ENCODE results near the gene GPHN. TPM values are rescaled to one million over a fixed set of nuclear protein-coding genes. Genes with fewer than 3 reads are reported as not detected.

The GPHN gene
- total RNA-seq, 1 experiment from 2014 or later: 11.3 TPM

DNA sequence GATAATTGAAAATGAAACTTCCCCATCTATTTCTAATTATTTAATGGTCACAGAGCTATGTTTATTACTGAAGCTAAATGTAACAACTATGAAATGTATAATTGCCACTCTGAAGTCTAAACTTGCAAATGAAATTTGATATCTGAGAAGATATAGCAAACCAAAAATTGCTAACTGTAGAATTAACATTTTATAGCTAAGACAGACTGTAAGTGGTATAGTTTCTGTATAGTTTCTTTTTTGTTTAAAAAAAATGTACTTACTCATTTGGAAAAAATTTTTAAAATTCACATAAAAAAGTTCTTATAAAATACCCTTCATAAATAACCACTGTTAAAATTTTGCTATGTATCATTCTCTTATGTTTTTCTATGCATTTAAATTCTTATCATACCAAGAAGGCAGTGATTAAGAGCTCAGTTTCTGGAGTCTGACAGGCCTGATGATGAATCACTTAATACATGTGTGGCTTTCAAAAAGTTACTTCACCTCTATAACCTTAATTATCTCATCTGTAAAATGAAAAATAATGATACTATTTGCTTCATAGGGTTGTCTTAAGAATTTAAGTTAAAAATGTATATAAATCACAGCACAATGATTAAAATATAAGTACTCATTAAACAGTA lies 466.6 kb downstream of the GPHN start:
- Mint-ChIP-seq H3K4me3 (ENCODE audit: unreplicated experiment) (no peak overlapping the region), H3K27me3 (ENCODE audit: insufficient read depth, unreplicated experiment) (no peaks in the 10 kb centered on the region), H3K9me3 (ENCODE audit: unreplicated experiment) (no peaks in the 10 kb centered on the region), H3K36me3 (ENCODE audit: insufficient read depth, unreplicated experiment) (no peaks in the 10 kb centered on the region), H3K4me1 (ENCODE audit: low read depth, unreplicated experiment) (no peaks in the 10 kb centered on the region), H3K27ac (ENCODE audit: unreplicated experiment) (no peak overlapping the region)
- Histone ChIP-seq H3K4me1 (no peaks in the 10 kb centered on the region), H3K4me3 (ENCODE audit: low read depth, low read length) (no peak overlapping the region), H3K36me3 (ENCODE audit: control insufficient read depth, insufficient read depth, low read length) (no peaks in the 10 kb centered on the region), H3K9me3 (no peaks in the 10 kb centered on the region), H3K27me3 (replicated peaks; ENCODE audit: control insufficient read depth, insufficient read depth, low read length) (no peaks in the 10 kb centered on the region)
- no peak for DNase-seq
- POLR2A ChIA-PET: no interaction called here
- intact Hi-C loops (cut with micrococcal nuclease; ENCODE audit: unreplicated experiment): no loop called here
- no TSS peak for BruUV-seq (replicated peaks)
- TF ChIP-seq, protein P1, sequence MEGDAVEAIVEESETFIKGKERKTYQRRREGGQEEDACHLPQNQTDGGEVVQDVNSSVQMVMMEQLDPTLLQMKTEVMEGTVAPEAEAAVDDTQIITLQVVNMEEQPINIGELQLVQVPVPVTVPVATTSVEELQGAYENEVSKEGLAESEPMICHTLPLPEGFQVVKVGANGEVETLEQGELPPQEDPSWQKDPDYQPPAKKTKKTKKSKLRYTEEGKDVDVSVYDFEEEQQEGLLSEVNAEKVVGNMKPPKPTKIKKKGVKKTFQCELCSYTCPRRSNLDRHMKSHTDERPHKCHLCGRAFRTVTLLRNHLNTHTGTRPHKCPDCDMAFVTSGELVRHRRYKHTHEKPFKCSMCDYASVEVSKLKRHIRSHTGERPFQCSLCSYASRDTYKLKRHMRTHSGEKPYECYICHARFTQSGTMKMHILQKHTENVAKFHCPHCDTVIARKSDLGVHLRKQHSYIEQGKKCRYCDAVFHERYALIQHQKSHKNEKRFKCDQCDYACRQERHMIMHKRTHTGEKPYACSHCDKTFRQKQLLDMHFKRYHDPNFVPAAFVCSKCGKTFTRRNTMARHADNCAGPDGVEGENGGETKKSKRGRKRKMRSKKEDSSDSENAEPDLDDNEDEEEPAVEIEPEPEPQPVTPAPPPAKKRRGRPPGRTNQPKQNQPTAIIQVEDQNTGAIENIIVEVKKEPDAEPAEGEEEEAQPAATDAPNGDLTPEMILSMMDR (IDR thresholded peaks at IDR 0.05; ENCODE audit: insufficient read depth in 1 of 2, low read depth in 1 of 2, low read length in 1 of 2, severe bottlenecking in 1 of 2, unreplicated experiment in 1 of 2): no peak
- CTCF ChIA-PET: no interaction called here

DNA sequence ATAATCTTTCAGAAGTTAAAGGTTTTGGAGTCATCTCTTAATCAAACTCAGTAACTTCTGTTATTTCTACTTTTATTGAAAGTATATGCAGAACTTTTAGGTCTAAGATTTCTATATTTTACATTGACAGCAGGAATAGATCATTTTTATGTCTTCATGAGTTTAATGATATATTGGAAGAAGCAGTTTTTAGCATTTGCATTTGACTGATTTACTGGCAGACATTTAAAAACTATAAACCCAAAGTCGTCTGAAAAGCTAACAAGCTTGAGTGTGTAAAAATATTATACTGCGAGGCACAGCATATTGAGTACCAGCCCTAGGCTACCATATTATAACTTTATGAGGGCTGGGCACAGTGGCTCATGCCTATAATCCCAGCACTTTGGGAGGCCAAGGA lies 467.3 kb downstream of the GPHN start:
- no peak overlapping the region for H3K4me3 Mint-ChIP-seq (ENCODE audit: unreplicated experiment)
- Histone ChIP-seq H3K27me3 (replicated peaks; ENCODE audit: control insufficient read depth, insufficient read depth, low read length) (no peaks in the 10 kb centered on the region), H3K9me3 (no peaks in the 10 kb centered on the region), H3K36me3 (ENCODE audit: control insufficient read depth, insufficient read depth, low read length) (no peaks in the 10 kb centered on the region), H3K4me1 (no peaks in the 10 kb centered on the region), H3K4me3 (ENCODE audit: low read depth, low read length) (no peak overlapping the region)
- H3K9me3 Mint-ChIP-seq (ENCODE audit: unreplicated experiment): no peaks in the 10 kb centered on the region
- no peaks in the 10 kb centered on the region for H3K36me3 Mint-ChIP-seq (ENCODE audit: insufficient read depth, unreplicated experiment)
- no peak for DNase-seq
- no peak overlapping the region for H3K27ac Mint-ChIP-seq (ENCODE audit: unreplicated experiment)
- TF ChIP-seq, protein P1 (IDR thresholded peaks at IDR 0.05; ENCODE audit: insufficient read depth in 1 of 2, low read depth in 1 of 2, low read length in 1 of 2, severe bottlenecking in 1 of 2, unreplicated experiment in 1 of 2): no peak
- H3K27me3 Mint-ChIP-seq (ENCODE audit: insufficient read depth, unreplicated experiment): no peaks in the 10 kb centered on the region
- POLR2A ChIA-PET: no interaction called here
- intact Hi-C loops (cut with micrococcal nuclease; ENCODE audit: unreplicated experiment): no loop called here
- H3K4me1 Mint-ChIP-seq (ENCODE audit: low read depth, unreplicated experiment): no peaks in the 10 kb centered on the region
- no TSS peak for BruUV-seq (replicated peaks)
- CTCF ChIA-PET: no interaction called here

DNA sequence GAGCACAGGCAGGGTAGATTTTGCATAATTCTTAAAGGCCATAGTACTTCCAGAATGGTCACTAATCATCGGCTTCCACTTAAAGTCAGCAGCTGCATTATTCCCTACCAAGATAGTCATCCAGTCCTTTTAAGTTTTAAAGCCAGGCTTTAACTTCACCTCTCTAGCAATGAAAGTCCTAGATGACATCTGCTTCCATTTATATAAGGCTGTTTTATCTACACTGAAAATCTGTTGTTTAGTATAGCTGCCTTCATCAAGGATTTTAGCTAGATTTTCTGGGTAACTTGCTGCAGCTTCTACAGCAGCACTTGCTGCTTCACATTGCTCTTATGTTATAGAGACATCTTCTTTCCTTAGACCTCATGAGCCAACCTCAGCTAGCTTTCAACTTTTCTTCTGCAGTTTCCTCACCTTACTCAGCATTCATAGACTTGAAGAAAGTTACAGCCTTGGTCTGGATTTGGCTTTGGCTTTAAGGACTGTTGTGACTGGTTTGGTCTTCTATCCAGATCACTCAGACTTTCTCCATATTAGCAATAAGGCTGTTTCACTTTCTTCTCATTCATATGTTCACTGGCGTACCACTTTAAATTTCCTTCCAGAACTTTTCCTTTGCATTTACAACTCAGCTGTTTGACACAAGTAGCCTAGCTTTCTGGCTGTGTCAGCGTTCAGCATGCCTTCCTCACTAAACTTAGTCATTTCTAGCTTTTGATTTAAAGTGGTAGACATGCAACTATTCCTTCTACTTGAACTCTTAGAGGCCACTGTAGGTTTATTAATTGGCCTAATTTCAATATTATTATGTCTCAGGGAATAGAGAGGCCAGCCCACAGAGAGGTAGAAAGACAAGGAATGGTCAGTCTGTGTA lies 471.4 kb downstream of the GPHN start:
- Histone ChIP-seq H3K9me3 (no peaks in the 10 kb centered on the region), H3K4me3 (ENCODE audit: low read depth, low read length) (no peak overlapping the region), H3K4me1 (no peaks in the 10 kb centered on the region), H3K27me3 (replicated peaks; ENCODE audit: control insufficient read depth, insufficient read depth, low read length) (no peaks in the 10 kb centered on the region), H3K36me3 (ENCODE audit: control insufficient read depth, insufficient read depth, low read length) (no peaks in the 10 kb centered on the region)
- Mint-ChIP-seq H3K9me3 (ENCODE audit: unreplicated experiment) (no peaks in the 10 kb centered on the region), H3K4me1 (ENCODE audit: low read depth, unreplicated experiment) (no peaks in the 10 kb centered on the region), H3K27ac (ENCODE audit: unreplicated experiment) (no peak overlapping the region), H3K4me3 (ENCODE audit: unreplicated experiment) (no peak overlapping the region), H3K36me3 (ENCODE audit: insufficient read depth, unreplicated experiment) (no peaks in the 10 kb centered on the region), H3K27me3 (ENCODE audit: insufficient read depth, unreplicated experiment) (no peaks in the 10 kb centered on the region)
- intact Hi-C loops (cut with micrococcal nuclease; ENCODE audit: unreplicated experiment): no loop called here
- CTCF ChIA-PET: no interaction called here
- no peak for DNase-seq
- no TSS peak for BruUV-seq (replicated peaks)
- TF ChIP-seq, protein P1 (IDR thresholded peaks at IDR 0.05; ENCODE audit: insufficient read depth in 1 of 2, low read depth in 1 of 2, low read length in 1 of 2, severe bottlenecking in 1 of 2, unreplicated experiment in 1 of 2): no peak
- POLR2A ChIA-PET: no interaction called here
